SIG-M5 (cell line): ENCODE results near the gene FOXO3.
"Not testable (repeated sequence)": the region's sequence is repeated elsewhere in the genome, so short reads cannot be mapped to it uniquely, and the experiment has no call there.

Experiments
- DNase-seq: peaks from one replicate; lab custom pipeline; 2025; lab: John Stamatoyannopoulos, UW

Gene FOXO3

DNA sequence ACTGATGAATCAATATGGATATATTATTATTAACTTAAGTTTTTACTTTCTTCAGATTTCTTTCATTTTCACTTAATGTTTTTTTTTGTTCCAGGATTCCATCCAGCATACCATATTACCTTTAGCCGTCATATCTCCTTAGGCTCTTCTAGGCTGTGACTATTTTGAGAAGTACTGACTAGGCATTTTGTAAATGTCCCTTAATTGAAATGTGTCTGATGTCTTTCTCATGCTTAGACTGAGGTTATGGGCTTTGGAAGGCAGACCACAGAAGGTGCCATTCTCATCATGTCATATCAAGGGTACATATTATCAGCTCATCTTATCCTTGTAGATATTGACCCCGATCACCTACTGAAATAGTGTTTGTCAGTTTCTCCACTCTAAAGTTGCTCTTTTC lies 101.3 kb downstream of the FOXO3 start:
- no peak for DNase-seq

DNA sequence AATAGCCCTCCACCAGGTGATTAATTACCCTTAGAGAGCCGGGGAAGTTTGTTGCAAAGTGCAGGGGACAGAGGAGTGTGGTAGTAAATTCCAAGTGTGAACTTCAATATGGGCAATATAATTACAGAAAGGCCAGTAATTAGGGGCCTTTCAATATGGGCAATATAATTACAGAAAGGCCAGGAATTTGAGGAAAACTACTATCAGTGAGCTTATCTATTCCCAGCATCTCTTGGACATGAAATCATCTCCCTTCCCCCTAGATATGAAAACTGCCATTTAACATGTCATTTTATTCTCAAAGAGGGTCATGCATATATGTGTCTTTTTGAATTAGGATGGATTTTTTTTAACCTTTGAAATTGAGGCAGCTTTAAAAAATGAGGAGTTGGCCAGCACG lies 102.0 kb downstream of the FOXO3 start:
- DNase-seq, result no peak

DNA sequence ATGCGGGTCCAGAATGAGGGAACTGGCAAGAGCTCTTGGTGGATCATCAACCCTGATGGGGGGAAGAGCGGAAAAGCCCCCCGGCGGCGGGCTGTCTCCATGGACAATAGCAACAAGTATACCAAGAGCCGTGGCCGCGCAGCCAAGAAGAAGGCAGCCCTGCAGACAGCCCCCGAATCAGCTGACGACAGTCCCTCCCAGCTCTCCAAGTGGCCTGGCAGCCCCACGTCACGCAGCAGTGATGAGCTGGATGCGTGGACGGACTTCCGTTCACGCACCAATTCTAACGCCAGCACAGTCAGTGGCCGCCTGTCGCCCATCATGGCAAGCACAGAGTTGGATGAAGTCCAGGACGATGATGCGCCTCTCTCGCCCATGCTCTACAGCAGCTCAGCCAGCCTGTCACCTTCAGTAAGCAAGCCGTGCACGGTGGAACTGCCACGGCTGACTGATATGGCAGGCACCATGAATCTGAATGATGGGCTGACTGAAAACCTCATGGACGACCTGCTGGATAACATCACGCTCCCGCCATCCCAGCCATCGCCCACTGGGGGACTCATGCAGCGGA lies 102.9 kb downstream of the FOXO3 start:
- not testable (repeated sequence) for DNase-seq

DNA sequence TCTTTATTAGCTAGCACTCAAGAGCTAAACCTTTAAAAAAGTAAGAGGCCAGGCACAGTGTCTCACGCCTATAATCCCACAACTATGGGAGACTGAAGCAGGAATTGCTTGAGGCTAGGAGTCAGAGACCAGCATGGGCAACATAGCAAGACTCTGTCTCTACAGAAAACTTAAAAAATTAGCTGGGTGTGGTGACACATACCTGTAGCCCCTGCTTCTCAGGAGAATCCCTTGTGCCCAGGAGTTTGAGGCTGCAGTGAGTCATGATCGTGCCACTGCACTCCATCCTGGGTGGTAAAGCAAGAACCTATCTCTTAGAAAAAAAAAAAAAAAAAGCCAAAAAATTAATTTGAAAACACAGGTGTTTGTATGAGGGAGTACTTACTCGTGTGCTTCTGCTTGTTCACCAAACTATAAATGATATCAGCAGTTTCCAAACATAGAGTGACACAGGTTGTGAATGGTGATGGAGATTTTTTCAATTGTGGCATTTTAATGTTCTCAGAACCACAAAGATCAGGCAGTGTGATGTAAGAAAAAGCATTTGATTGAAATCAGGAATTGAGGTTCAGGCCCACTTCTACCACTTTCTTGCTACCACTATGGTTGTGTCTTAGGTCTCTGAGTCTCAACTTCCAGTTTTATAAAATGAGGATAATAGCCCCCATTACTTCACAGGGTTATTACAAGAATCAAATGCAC lies 104.9 kb downstream of the FOXO3 start:
- DNase-seq, result no peak

DNA sequence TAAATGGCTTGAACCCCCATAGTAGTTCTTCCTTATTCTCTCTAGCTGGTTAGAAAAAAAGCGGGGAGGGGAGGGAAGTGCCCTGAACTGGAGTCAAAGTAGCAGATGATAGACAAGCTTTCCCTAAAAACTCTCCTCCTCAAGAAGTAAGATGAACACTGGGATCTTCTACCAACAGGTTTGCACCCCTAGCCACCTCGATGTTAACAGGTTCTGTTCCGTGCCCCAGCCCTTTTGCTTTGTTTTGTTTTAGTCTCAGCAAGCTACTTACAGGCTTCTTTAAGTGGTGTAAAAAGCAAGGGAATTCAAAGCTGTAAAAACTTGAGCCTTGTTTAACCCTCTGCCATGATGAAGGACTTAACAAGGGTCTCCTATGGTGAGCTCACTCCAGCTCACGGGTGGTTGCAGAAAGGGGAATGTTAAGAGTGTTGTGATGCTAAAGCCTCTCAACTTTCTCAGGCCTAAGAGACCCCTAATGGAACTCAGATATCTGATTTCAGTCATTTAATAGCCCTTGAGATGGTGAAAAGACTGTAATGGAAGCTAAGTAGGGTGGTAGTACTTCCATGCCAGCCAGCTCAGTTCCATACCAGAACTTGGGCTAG lies 106.0 kb downstream of the FOXO3 start:
- DNase-seq, result no peak

DNA sequence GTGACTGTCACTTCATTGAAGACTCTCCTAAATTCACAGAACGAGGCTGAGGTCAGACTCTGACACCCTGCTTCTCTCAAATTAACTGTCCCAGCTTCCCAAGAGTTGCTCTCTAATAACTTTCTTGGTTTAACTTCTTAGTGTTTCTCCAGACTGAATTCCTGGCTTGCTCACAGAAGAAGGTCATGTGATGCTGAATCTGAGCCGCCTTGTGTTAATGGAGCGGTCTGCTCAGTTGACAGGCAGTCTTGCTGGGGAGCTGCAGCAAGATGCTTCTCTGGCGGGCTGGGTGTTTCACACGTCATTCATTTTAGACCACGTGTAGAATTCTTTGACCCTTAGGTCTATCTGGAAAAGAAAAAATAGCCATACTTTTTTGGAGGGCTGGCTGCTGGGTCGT lies 107.3 kb downstream of the FOXO3 start:
- no peak for DNase-seq

DNA sequence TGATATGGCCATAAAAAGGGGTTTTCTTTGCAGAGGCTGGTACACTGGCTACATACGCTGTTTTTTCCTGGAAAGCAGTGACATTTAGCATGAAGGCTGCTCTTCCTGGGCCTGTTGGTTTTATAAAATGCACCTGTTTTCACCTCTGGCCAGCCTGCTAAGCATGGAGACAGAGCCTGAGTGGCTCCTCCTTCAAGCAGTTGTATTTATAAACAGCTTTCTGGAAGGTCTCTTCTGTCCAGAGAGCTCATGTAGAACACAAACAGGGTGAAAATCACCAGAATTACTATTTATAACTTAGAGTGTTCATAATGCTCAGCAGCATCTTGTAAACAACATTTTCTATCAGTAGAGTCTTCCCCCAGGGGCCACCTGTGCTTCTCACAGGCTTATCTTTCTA lies 109.0 kb downstream of the FOXO3 start:
- no peak for DNase-seq

DNA sequence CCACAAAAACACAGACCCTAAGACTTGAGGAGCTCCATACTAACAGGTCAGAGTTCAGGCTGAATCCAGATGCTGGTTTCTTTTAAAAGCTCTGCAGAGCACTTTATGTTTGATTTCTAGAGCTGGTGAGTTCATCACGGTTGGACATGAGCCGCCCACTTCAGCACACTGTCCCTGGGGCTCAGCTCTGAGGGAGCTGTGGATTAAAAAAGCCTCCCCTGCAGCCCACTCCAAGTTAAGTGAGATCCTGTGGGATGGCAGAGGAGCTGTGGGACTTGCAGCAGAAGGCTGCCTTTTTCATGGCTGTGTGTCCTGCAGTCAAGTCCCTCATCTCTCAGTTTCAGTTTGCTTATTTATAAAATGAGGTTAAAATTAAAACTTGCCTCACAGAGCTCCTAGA lies 110.5 kb downstream of the FOXO3 start:
- no peak for DNase-seq

DNA sequence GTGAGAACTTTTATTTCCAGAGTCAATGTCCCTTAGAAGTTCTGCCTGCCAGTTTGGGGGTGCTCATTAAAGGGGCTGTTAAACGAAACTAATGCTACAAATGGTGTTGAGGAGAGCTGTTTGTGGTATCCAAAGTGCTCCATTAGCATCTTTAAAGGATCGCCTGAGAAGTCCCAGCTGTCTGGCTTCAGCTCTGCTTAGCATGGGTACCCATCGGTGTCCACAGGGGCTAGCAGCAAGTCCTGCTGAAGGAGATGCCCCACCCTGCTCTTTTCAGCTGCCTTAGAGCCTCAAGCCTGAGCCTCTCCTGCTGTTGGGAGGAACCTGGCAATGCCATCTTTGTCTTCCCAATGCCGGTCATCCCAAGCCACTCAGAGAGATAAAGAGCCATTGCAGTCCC lies 111.1 kb downstream of the FOXO3 start:
- no peak for DNase-seq

DNA sequence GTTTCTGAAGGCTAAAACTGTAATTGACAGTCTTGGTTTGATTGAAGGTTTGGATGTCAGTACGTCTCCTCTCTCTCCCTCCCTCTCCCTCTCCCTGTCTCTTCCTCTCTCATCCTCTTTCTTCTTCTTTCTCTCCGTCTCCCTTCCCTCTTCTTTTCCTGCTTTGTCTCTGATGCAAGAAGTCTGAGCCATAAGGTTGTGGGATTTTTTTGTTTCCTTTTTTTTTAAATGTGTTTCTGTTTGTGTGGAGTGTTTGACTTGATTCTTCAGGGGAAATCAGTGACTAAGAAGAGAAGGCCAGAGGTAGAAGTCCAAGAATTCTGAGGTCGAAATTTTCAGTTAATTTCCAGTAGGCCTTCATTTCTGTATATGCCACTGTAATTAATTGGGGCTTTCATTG lies 111.9 kb downstream of the FOXO3 start:
- no peak for DNase-seq

DNA sequence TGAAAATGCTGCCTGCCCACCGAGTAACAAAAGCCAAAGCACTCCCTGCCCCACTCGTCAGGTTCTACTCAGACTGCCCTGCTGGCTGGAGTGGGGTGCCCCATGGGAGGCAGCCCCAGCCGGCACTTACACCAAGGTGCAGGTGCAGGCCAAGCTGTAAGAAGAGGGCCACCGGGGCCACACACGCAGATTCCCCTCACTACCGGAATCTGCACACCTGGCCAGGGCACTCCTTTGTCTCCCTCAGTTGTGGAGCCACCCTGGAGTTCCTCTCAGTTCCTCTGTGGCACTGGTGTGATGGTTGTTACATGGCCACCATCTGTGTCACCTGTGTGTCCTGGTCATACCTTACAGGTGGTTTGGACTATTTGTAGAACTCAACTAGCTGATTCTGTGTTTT lies 112.4 kb downstream of the FOXO3 start:
- no peak for DNase-seq

DNA sequence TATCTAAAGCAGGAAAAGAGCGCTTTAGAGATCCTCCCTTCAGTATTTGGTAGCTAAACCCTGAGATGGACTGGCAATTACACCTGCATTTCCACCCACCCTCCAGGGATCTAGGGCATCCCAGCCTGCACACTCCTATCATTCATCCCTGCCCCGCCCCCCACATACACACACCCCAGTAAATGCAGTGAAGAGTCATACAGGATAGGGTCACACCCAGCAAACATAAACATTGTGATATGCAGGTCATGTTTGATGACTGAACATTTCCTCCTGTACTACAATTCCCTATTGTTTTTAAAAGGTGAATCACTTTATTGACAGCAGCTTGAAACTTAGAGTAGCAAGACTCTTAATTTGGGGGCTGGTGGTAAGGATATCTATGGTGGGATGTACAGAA lies 112.9 kb downstream of the FOXO3 start:
- no peak for DNase-seq

DNA sequence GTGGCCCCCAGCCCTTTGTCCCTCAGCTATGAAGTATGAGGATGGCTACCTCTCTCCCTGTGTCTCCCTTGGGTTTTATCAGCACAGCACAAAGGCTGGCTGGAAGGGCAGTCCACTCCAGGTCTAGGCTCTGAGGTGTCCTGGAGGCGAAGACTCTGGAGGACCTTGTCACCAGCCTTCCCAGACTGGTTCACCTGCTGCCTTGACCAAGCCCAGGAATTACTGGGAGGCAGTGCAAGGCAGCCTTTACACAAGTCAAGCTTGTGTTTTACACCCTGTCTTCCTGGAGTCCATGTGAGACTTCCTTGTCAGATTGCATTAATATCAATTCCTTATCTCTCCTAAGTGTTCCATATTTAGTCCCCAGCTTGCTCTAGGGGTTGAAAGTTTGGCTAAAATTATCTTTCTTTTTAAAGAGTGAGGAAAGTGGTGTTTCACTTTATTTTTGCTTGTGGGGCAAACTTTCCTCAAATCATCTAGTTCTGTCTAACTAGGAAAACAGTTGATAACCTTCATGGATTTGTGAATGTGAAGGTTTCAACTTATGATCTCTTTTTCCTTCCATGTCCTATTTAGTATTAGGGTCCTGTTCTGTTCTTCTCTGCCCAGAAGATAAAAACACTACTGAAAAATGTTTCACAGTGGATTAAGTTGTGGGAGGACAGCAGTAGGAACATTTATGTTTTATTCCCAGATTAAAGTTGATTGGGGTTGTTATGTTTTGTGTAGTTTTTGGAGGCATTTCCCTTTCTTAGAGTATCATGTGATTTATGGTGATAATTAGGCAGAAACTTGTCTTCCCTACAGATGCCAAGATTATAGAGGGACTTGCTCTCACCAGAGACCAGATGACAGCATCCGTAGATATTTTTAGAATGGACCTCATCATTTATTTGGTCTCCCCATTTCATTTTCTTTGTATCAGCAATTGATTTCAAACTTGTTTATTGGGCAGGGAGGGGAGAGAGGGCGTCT lies 114.8 kb downstream of the FOXO3 start:
- DNase-seq, result no peak

DNA sequence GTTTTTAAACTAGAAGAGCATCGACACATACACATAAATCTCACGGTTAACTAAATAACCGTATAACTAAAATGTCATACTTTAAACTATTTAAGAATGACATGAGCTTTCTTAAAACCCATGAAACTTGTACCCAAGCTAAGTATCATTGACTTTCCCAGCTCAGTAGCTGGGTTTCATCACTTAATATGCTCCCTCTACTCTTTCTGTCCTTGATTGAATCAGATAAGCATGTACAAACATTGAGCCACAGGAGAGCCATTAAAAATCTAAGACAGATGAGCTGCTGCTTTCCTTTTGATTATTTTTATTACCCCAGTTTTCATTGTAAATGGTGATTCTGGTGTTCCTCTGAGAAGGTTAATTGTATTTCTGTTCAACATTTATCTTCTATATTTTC lies 115.8 kb downstream of the FOXO3 start:
- no peak for DNase-seq

DNA sequence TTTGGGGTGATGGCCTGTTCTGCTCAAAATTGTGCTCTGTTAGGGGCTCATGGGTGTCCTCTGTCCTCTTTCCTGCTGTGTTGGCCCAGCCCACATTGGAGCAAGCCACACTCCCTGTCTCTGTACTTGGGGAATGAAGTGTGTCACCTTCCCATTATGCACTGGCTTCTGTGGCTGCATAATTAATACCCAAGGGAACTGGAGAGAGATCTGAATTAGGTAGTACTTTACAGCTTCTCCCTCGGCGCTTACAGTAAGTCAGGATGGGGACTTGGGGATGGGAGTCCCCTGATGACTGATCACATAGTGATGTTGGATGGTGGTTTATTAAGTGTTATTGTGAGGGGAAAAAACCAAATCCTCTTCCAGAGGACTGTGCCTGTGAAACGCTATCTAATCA lies 116.6 kb downstream of the FOXO3 start:
- DNase-seq, result no peak

DNA sequence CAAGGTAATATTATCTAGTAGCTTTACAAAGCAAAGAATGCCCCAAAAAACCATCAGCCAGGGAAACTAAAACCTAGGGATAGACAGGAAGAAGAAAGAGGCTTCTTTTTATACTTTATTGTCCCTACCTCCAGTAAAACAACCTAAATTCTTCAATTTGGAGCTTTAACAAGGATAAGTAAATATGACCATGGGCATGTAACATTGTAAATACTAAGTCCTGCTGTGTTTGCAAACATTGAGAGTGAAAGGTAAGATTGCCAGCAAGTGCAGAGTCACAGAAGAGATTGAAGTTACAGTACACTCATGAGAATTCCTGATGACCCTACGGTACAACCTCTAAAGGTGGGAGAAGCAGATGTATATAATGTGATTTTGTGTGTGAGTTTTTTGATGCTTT lies 117.2 kb downstream of the FOXO3 start:
- DNase-seq, result no peak

DNA sequence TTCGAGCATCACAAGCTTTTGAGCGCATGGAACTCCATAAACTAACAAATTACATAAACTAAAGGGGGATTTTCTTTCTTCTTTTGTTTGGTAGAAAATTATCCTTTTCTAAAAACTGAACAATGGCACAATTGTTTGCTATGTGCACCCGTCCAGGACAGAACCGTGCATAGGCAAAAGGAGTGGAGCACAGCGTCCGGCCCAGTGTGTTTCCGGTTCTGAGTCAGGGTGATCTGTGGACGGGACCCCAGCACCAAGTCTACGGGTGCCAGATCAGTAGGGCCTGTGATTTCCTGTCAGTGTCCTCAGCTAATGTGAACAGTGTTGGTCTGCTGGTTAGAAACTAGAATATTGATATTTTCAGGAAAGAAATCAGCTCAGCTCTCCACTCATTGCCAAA lies 119.6 kb downstream of the FOXO3 start:
- not testable (repeated sequence) for DNase-seq

DNA sequence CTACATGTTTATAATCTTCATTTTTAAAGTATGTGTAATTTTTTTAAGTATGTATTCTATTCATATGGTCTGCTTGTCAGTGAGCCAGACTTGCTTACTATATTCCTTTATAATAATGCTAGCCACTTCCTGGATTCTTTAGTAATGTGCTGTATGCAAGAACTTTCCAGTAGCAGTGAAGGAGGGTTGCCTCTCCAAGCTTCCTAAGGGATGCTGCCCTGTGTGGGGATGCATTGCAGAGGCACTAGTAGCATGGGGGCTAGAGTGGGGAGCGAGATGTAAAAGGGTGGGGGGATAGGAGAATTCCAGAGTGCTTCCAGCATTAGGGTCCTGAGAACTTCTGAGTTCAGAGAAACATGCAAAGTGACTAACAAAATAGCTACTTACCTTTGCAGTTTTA lies 121.0 kb downstream of the FOXO3 start:
- DNase-seq, result not testable (repeated sequence)

DNA sequence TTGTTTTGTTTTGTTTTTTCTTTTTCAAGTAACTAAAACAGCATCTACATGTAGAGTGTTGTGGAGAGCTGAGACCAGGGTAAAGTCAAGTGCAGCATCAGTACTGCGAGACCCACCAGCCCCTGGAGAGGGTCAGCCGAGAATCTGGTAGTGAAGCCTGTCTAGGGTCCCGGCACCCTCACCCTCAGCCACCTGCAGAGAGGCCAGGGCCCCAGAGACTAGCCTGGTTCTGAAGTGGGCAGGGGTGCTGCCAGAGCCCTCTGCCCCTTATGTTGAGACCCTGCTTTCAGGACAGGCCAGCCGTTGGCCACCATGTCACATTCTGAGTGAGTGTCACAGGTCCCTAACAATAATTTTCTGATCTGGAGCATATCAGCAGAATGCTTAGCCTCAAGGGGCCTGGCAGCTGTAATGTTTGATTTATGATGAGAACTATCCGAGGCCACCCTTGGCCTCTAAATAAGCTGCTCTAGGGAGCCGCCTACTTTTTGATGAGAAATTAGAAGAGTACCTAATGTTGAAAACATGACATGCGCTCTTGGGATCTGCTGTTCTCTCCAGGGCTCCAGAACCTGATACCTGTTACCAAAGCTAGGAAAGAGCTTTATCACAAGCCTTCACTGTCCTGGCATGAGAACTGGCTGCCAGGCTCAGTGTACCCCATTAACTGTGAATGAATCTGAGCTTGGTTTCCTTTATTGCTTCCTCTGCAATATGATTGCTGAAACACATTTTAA lies 121.8 kb downstream of the FOXO3 start:
- DNase-seq, result not testable (repeated sequence)

DNA sequence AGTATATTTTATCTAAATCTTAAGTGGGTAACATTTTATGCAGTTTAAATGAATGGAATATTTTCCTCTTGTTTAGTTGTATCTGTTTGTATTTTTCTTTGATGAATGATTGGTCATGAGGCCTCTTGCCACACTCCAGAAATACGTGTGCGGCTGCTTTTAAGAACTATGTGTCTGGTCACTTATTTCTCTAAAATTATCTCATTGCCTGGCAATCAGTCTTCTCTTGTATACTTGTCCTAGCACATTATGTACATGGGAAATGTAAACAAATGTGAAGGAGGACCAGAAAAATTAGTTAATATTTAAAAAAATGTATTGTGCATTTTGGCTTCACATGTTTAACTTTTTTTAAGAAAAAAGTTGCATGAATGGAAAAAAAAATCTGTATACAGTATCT lies 123.3 kb downstream of the FOXO3 start:
- DNase-seq, result not testable (repeated sequence)

DNA sequence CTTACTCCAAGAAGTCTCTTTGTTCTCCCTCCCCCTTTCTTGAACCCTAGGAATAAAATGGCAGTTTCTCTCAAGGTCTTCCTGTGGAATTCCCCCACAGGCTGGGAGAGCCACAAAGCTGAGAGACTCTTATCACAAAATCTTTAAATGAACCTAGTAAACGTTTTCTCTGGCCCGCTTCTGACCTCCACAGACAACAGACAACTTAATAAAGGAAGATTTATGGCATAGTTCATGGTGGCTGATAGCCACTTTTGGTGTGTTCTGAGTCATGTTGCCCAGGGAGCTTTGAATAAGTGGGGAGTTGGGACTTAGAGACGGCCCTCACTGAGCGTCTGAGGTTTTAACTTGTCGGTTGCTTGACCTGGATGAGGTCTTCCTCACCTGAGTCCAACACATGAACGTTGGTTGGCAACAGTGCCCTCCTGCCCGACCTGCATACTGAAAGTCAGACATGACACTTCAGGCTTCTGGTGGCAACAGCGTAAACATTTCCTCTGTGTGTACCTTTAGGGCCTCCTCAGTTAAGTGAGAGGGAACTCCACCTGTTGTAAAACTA lies 124.1 kb downstream of the FOXO3 start:
- DNase-seq, result no peak

DNA sequence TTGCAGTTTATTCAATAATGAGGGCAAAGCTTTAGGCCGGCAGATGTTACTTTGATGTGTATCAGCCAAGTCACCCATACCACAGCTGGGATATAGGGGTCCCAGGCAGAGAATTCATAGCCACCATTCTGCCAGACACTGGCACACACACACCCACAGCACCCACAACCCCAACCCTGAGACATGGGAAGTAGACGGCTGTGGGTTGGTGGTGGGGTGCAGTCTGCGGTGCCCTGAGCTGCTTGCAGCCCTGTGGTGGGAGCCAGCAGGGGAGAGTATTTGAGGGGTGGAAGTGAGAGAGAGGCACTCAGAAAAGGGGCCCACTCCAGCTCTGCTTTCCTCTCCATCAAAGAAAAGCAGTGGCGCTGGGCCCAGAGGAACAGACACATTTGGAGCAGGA lies 125.3 kb downstream of the FOXO3 start:
- no peak for DNase-seq
